ENCODE measurements around the gene PLET1. TPM values are rescaled to one million over a fixed set of nuclear protein-coding genes. Genes with fewer than 3 reads are reported as not detected.

The PLET1 gene
- total and polyA plus RNA-seq, 9 of the 15 experiments (the other 6 are each of a cell fraction or from before 2014, with no cell fraction given): not detected

DNA sequence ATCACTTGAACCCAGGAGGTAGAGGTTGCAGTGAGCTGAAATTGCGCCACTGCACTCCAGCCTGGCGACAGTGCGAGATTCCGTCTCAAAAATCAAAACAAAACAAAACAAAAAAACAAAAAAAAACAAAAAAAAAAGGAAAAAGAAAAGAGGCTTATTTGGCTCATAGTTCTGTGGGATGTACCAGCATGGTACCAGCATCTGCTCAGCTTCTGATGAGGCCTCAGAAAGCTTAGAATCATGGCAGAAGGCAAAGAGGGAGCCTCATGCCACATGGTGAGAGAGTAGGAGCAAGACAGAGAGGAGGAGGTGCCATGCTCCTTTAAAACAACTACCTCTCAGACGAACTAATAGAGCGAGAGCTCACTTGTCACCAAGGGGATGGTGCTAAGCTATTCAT is 45.0 kb downstream of the PLET1 start:
- H3K79me2 ChIP-seq (ENCODE audit: control insufficient read depth, insufficient read depth, low read length): no peaks in the 10 kb centered on the region
- BruUV-seq (replicated peaks): no TSS peak
- no peaks in the 10 kb centered on the region for H3K4me1 ChIP-seq (replicated peaks in 1 of 2; ENCODE audit: control insufficient read depth in 2 of 2, insufficient read depth in 2 of 2, low read length in 2 of 2)
- ChIA-PET CTCF (ENCODE audit: low intra/inter-chr PET ratio) (no interaction called here), POLR2A (interaction anchor here (0.6 to 1.3 kb wide), 4 partner anchors 8 to 340 kb away, joined by 3 to 6 read pairs (median 3); no protein-coding TSS in a partner anchor)
- H3K36me3 ChIP-seq (ENCODE audit: control insufficient read depth, insufficient read depth, low read length): no peaks in the 10 kb centered on the region
- no peak overlapping the region for H2AFZ ChIP-seq (ENCODE audit: low read depth, low read length)
- in situ Hi-C loops (cut with MboI): no loop called here
- H3K27ac ChIP-seq (ENCODE audit: extremely low read depth, low read depth, low read length): no peak overlapping the region
- DNase-seq (ENCODE audit: extremely low read depth in 1 of 4, low spot score in 3 of 4) (no peak), ATAC-seq (no peak), FAIRE-seq (no peak)
- 0 out of 5 replicates have a peak, but pooled peaks cover 0 to 2% of the 10 kb centered on the region in 2 experiments for H3K27me3 ChIP-seq (ENCODE audit: control insufficient read depth in 2 of 2, insufficient read depth in 2 of 2, low read length in 2 of 2)
- H3K4me2 ChIP-seq (ENCODE audit: insufficient read depth, low read length): no peak overlapping the region
- H3K9ac ChIP-seq (ENCODE audit: insufficient read depth in 1 of 2, low read depth in 2 of 2, low read length in 2 of 2): no peak overlapping the region
- no peaks in the 10 kb centered on the region for H3K9me1 ChIP-seq (ENCODE audit: control insufficient read depth, insufficient read depth, low read length)
- intact Hi-C loops (cut with micrococcal nuclease): loop anchor here (5.0 kb wide), 1 partner anchor 342 kb away; no protein-coding TSS in a partner anchor
- 10% methylated on average over 6 of the region's 6 CpGs for WGBS (ENCODE audit: insufficient coverage, low coverage, missing lambda C conversion rate)
- H3K9me3 ChIP-seq (replicated peaks; ENCODE audit: control insufficient read depth, insufficient read depth, low read depth, low read length): no peaks in the 10 kb centered on the region
- TF ChIP-seq PREB (CRISPR knock-in tag; IDR thresholded peaks at IDR 0.05) (no peak), STAT5B (CRISPR knock-in tag; IDR thresholded peaks at IDR 0.05) (no peak), ZNF41 (CRISPR knock-in tag; conservative IDR thresholded peaks at IDR 0.05) (no peak), NFATC3 (IDR thresholded peaks at IDR 0.05) (no peak), USF2 (CRISPR knock-in tag; IDR thresholded peaks at IDR 0.05) (no peak), ZNF311 (CRISPR knock-in tag; IDR thresholded peaks at IDR 0.05) (no peak)
- no peaks in the 10 kb centered on the region for H4K20me1 ChIP-seq (replicated peaks; ENCODE audit: control insufficient read depth, insufficient read depth, low read length)
- H3K4me3 ChIP-seq: no peak overlapping the region
